Measurements from ENCODE around the gene PLEKHJ1.
"Not testable (repeated sequence)": the region's sequence is repeated elsewhere in the genome, so short reads cannot be mapped to it uniquely, and the experiment has no call there.

Gene PLEKHJ1

GRCh38 chr19:2236314-2237050 is at the start of gene PLEKHJ1, which contains the start of gene SF3A2:
TSS of gene PLEKHJ1 (minus strand) at chr19:2236329. CDS start at chr19:2236248, 81 bp downstream.
TSS of gene SF3A2 (plus strand) at chr19:2236824. CDS start at chr19:2243419, 6,595 bp downstream.
- DNase-seq: peak; percentile 99

- DNase-seq: no peak
These were observed 47.8 kb upstream of the PLEKHJ1 start for GRCh38 chr19:2283835-2284507.

- DNase-seq: no peak
These were observed 46.7 kb upstream of the PLEKHJ1 start for GRCh38 chr19:2282862-2283237.

GRCh38 chr19:2282062-2282861 is 46.1 kb upstream of the PLEKHJ1 start, which contains the start of gene PEAK3:
TSS of gene PEAK3 (minus strand) at chr19:2282175. CDS start at chr19:2280931, 1,244 bp downstream.
- peak; percentile 66 for DNase-seq

- not testable (repeated sequence) for DNase-seq
These were observed 45.3 kb upstream of the PLEKHJ1 start for GRCh38 chr19:2281265-2282061.

- DNase-seq: no peak
These were observed 44.6 kb upstream of the PLEKHJ1 start for GRCh38 chr19:2280633-2281264.

- DNase-seq: no peak
These were observed 42.5 kb upstream of the PLEKHJ1 start for GRCh38 chr19:2278459-2279158.

- no peak for DNase-seq
These were observed 41.0 kb upstream of the PLEKHJ1 start for GRCh38 chr19:2277138-2277537.

GRCh38 chr19:2276429-2276986 is 40.4 kb upstream of the PLEKHJ1 start:
- no peak for DNase-seq

GRCh38 chr19:2275588-2276428 is 39.7 kb upstream of the PLEKHJ1 start:
- DNase-seq: no peak

GRCh38 chr19:2274931-2275535 is 38.9 kb upstream of the PLEKHJ1 start:
- DNase-seq: peak; percentile 72

GRCh38 chr19:2274185-2274711 is 38.1 kb upstream of the PLEKHJ1 start:
- DNase-seq: no peak

- peak; percentile 70 for DNase-seq
These were observed 37.4 kb upstream of the PLEKHJ1 start for GRCh38 chr19:2273356-2274184.

GRCh38 chr19:2271234-2272103 is 35.3 kb upstream of the PLEKHJ1 start:
- DNase-seq: no peak

GRCh38 chr19:2270423-2271233 is 34.5 kb upstream of the PLEKHJ1 start:
- peak; percentile 86 for DNase-seq

- peak; percentile 52 for DNase-seq
These were observed 34.0 kb upstream of the PLEKHJ1 start for GRCh38 chr19:2270157-2270422.
